Astrocyte of the spinal cord (primary cell): ENCODE data around the gene SCARF2.
A peak's percentile ranks its signal among the peaks of the same experiment; 100 is the strongest.

ENCODE experiments used
- DNase-seq: peaks from one replicate; pipeline ENCODE4 v3.0.0; 2011; ENCODE audit warnings: low read depth, low spot score
- H3K4me3 ChIP-seq: 2 replicates; pipeline ENCODE4 v1.5.1; 2011; ENCODE audit warnings: low read depth, mild to moderate bottlenecking, low read length, moderate library complexity
- in situ Hi-C: cut with HindIII; loops from 2 replicates; pipeline ENCODE4 v1.10.0; 2017; ENCODE audit warnings: low sequenced_read_pairs
- TF ChIP-seq, protein P1 (sequence below): IDR thresholded peaks from 2 replicates; pipeline ENCODE4 v1.5.1; 2012; ENCODE audit warnings: low read depth, mild to moderate bottlenecking, low read length, inconsistent platforms

SCARF2 gene

GRCh38 chr22:20438427-20438677 is 727 bp upstream of the SCARF2 start:
- peak overlapping the region; percentile 53 for H3K4me3 ChIP-seq
- no peak for DNase-seq
- TF ChIP-seq, protein P1, sequence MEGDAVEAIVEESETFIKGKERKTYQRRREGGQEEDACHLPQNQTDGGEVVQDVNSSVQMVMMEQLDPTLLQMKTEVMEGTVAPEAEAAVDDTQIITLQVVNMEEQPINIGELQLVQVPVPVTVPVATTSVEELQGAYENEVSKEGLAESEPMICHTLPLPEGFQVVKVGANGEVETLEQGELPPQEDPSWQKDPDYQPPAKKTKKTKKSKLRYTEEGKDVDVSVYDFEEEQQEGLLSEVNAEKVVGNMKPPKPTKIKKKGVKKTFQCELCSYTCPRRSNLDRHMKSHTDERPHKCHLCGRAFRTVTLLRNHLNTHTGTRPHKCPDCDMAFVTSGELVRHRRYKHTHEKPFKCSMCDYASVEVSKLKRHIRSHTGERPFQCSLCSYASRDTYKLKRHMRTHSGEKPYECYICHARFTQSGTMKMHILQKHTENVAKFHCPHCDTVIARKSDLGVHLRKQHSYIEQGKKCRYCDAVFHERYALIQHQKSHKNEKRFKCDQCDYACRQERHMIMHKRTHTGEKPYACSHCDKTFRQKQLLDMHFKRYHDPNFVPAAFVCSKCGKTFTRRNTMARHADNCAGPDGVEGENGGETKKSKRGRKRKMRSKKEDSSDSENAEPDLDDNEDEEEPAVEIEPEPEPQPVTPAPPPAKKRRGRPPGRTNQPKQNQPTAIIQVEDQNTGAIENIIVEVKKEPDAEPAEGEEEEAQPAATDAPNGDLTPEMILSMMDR: no peak
- in situ Hi-C loops: no loop called here

DNA sequence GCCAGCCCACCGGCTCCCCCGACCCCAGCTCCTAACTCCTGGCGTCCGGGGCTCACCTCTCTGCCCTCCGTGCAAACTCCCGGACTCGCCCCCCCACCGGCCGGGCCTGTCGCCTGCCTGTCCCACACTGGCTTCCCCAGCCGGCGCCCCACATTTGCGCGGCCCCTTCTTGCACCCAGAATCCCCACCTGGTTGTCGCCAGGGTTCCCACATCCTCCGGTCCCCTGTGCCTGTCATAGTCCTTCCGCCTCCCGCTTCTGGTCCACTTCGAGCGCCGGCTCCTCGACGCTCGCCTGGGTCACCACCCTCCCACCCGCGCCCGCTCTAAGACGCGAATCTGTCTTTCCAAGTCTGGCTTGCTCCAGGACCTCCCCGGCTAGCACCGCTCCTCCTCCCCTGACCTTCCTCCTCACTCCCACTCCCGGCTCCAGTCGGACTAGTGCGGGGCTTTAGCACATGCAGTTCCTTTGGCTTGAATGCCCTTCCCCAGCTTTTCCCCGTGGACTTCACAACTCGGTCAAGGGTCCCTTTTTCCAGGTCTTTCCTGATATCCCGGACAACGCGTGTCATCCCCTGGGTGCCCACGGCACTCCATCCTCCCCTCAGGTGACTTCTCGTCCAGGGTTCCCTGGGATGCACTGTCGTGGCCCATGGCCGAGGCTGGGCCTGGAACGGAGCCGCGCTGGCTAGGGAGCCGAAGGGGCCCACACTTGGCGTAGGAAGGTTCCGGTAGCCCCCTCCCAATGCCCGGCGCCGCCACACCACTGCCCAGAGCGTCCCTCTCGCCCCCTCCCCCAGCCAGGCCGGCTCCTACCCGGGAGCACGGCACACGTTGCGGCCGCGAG is 635 bp downstream of the SCARF2 start:
- peak overlapping the region; percentile 68 for H3K4me3 ChIP-seq
- TF ChIP-seq, protein P1: no peak
- in situ Hi-C loops: no loop called here
- peak; percentile 50 for DNase-seq

DNA sequence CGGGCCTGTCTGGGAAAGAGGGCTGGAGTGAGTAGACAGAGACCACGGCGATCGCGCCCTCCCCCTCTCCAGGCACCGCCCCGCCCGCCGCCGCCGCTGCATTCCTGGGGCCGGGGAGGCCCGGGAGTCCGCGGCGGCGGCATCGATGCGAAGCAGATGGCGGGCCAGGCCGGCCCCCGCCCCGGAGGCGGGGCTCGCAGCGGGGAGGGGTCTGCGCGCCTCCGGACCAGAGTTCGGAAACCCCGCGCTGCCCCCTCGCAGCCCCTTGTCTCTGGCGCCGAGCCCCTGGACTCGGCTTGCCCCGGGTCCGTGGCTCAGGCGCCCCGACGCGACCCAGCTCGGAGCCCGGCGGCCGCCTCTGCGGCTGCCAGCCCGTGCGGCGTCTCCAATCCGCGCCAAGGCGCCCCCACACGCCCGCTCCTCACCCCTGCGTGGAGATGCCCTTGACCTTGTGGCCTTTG is 1.3 kb downstream of the SCARF2 start:
- H3K4me3 ChIP-seq: peak overlapping the region; percentile 68
- in situ Hi-C loops: no loop called here
- DNase-seq: no peak
- TF ChIP-seq, protein P1: no peak

GRCh38 chr22:20435436-20436306 is 2.0 kb downstream of the SCARF2 start:
- in situ Hi-C loops: no loop called here
- no peak for DNase-seq
- peak overlapping the region; percentile 68 for H3K4me3 ChIP-seq
- TF ChIP-seq, protein P1: no peak

DNA sequence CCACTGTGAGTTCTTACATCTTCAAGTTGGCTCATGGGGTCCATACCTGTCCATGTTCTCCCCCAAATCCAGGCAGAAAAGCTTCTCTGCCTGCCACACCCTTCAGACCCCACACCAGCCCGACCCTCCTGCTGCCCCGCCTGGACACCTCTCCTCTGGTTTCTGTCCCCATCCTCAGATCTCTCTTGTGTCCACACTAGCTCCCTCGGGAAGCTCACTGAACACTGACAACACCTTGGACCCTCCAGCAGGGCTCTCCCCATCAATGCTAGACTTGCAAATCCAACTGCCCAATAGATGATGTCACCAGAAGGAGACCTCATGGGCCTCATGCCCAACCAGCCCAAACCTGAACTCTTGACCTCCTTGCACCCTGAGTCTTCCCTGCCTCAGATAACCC is 2.9 kb downstream of the SCARF2 start:
- no peak overlapping the region for H3K4me3 ChIP-seq
- in situ Hi-C loops: no loop called here
- no peak for DNase-seq
- TF ChIP-seq, protein P1: no peak

DNA sequence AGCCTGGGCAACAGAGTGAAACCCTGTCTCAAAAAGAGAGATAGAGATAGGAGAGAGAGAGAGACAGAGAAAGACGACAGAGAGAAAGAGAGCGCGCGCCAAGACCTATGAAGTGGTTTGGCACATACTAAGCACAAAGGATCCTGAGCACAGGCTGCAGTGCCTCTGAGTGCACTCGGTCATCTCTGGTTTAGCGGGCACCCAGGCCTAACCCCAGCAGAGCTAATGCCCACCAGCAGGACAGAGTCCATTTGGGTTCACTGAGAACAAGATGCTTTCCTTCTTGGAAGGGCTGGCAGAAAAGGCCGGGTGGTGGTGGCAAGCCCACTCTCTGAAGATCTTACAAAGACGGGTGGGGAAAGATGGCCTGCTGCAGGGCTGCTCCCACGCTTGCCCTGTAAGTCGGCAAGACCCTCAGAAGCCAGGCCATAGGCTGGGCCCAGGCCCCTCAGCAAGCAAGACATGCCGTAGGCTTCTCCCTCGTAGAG is 3.3 kb downstream of the SCARF2 start:
- TF ChIP-seq, protein P1: no peak
- no peak for DNase-seq
- in situ Hi-C loops: no loop called here
- H3K4me3 ChIP-seq: no peak overlapping the region
